GM23338 (cell line): ENCODE measurements around the gene MAPK1. TPM values are rescaled to one million over a fixed set of nuclear protein-coding genes. Genes with fewer than 3 reads are reported as not detected.

ENCODE experiments used
- ATAC-seq: fragments of 200-7000 bp; cut with Tn5 transposase; 3 replicates; pipeline ENCODE4 v1.9.1; 2020
- DNase-seq: peaks from one replicate; pipeline ENCODE4 v3.0.0-alpha.2; 2015; ENCODE audit warnings: low spot score
- H2AFZ ChIP-seq: fragments of 200-600 bp; sonication (generic); 2 replicates; pipeline ENCODE4 v1.8.0; 2016; ENCODE audit warnings: antibody characterized with exemption, mild to moderate bottlenecking, moderate library complexity
- H3F3A ChIP-seq: fragments of 200-600 bp; sonication (generic); replicated peaks from 2 replicates; pipeline ENCODE4 v1.8.0; 2017; ENCODE audit warnings: antibody characterized with exemption, mixed run types, low read depth
- H3K27ac ChIP-seq: fragments of 200-600 bp; sonication (generic); 2 replicates; pipeline ENCODE4 v1.6.1; 2016; ENCODE audit warnings: low read depth
- H3K27me3 ChIP-seq: fragments of 200-600 bp; sonication (generic); 2 replicates; pipeline ENCODE4 v1.8.0; 2016; ENCODE audit warnings: mild to moderate bottlenecking, mixed run types, moderate library complexity; ENCODE audit not compliant: insufficient read depth
- H3K36me3 ChIP-seq: fragments of 200-600 bp; sonication (generic); 2 replicates; pipeline ENCODE4 v1.8.0; 2016; ENCODE audit warnings: mild to moderate bottlenecking; ENCODE audit not compliant: insufficient read depth
- H3K4me1 ChIP-seq: fragments of 200-600 bp; sonication (generic); 2 replicates; pipeline ENCODE4 v1.8.0; 2016; ENCODE audit warnings: mild to moderate bottlenecking, moderate library complexity; ENCODE audit not compliant: insufficient read depth
- H3K4me2 ChIP-seq: fragments of 200-600 bp; sonication (generic); 2 replicates; pipeline ENCODE4 v1.7.1; 2017; ENCODE audit warnings: mixed run types
- H3K4me3 ChIP-seq: fragments of 200-600 bp; sonication (generic); 2 replicates; pipeline ENCODE4 v1.6.1; 2016; ENCODE audit warnings: mixed run types
- H3K79me2 ChIP-seq: fragments of 200-600 bp; sonication (generic); replicated peaks from 2 replicates; pipeline ENCODE4 v1.8.0; 2017; ENCODE audit warnings: mild to moderate bottlenecking; ENCODE audit not compliant: insufficient read depth
- H3K9me2 ChIP-seq: fragments of 200-600 bp; sonication (generic); 2 replicates; pipeline ENCODE4 v1.8.0; 2017; ENCODE audit not compliant: insufficient read depth
- H4K20me1 ChIP-seq: fragments of 200-600 bp; sonication (generic); replicated peaks from 2 replicates; pipeline ENCODE4 v1.8.0; 2017; ENCODE audit warnings: mild to moderate bottlenecking; ENCODE audit not compliant: insufficient read depth
- H3K27ac Mint-ChIP-seq: 2 replicates; pipeline ENCODE4 v1.8.0; 2020; ENCODE audit warnings: inconsistent platforms, mild to moderate bottlenecking, moderate library complexity, mixed read lengths
- H3K27me3 Mint-ChIP-seq: 3 replicates; pipeline ENCODE4 v1.8.0; 2022; ENCODE audit warnings: low read depth, mild to moderate bottlenecking, moderate library complexity, mixed read lengths, inconsistent platforms; ENCODE audit not compliant: insufficient read depth, poor library complexity
- H3K36me3 Mint-ChIP-seq: 3 replicates; pipeline ENCODE4 v1.8.0; 2021; ENCODE audit warnings: low read depth, mild to moderate bottlenecking, inconsistent platforms, moderate library complexity, mixed read lengths
- H3K4me1 Mint-ChIP-seq: 3 replicates; pipeline ENCODE4 v1.8.0; 2020; ENCODE audit warnings: mild to moderate bottlenecking, inconsistent platforms, mixed read lengths
- H3K4me3 Mint-ChIP-seq: 3 replicates; pipeline ENCODE4 v1.8.0; 2021; ENCODE audit warnings: moderate library complexity, mild to moderate bottlenecking, inconsistent platforms, mixed read lengths
- H3K9me3 Mint-ChIP-seq: 3 replicates; pipeline ENCODE4 v1.8.0; 2020; ENCODE audit warnings: moderate library complexity, mild to moderate bottlenecking, inconsistent platforms, mixed read lengths
- CREB1 ChIP-seq: fragments of 250-450 bp; sonication (Bioruptor Pico); IDR thresholded peaks from 2 replicates; pipeline ENCODE4 v1.5.0; 2020; ENCODE audit warnings: low read depth, mild to moderate bottlenecking, moderate library complexity
- ETS1 ChIP-seq: IDR thresholded peaks from 2 replicates; pipeline ENCODE4 v1.6.1; 2016; ENCODE audit warnings: antibody characterized with exemption
- EZH2phosphoT487 ChIP-seq: fragments of 200-600 bp; sonication (generic); IDR thresholded peaks from one replicate; pipeline ENCODE4 v1.8.1; 2018; ENCODE audit warnings: antibody characterized with exemption; ENCODE audit not compliant: unreplicated experiment
- POLR2AphosphoS5 ChIP-seq: IDR thresholded peaks from 2 replicates; pipeline ENCODE4 v1.6.1; 2016; ENCODE audit warnings: antibody characterized with exemption, low read depth
- STAT1 ChIP-seq: IDR thresholded peaks from one replicate; pipeline ENCODE4 v1.6.1; 2016; ENCODE audit warnings: antibody characterized with exemption; ENCODE audit not compliant: unreplicated experiment
- ZNF114 ChIP-seq: fragments of 250-450 bp; sonication (Bioruptor Pico); IDR thresholded peaks from 2 replicates; pipeline ENCODE4 v1.5.0; 2020; ENCODE audit warnings: mild to moderate bottlenecking, moderate library complexity
- ZNF331 ChIP-seq: fragments of 250-450 bp; sonication (Bioruptor Pico); IDR thresholded peaks from 2 replicates; pipeline ENCODE4 v1.5.0; 2020; ENCODE audit warnings: low read depth, mild to moderate bottlenecking, moderate library complexity
- ZNF462 ChIP-seq: fragments of 250-450 bp; sonication (Bioruptor Pico); IDR thresholded peaks from 2 replicates; pipeline ENCODE4 v1.5.0; 2020; ENCODE audit warnings: mild to moderate bottlenecking, moderate library complexity
- polyA plus RNA-seq: library from polyadenylated mRNA; unstranded; fragments of >200 nt; fragmentation: Nextera tagmentation; extraction: Ambion mirVana; gene quantifications from 2 replicates; pipeline ENCODE4 v1.2.1, GENCODE V29; 2016
- total RNA-seq: library from RNA; depleted of rRNA; stranded (reverse); fragments of >200 nt; shearing (Covaris generic); gene quantifications from 2 replicates; pipeline ENCODE4 v1.2.3, GENCODE V29; 2014

The MAPK1 gene
- total and polyA plus RNA-seq, 2 experiments from 2014 or later, result 17.4 to 77.5 TPM

- Histone ChIP-seq H3K79me2 (no peaks in the 10 kb centered on the region), H3K27ac (no peak overlapping the region), H3K27me3 (peaks cover 30% of the 10 kb centered on the region), H3K4me2 (peak overlapping the region; percentile 79), H2AFZ (no peak overlapping the region), H3F3A (peaks cover 3% of the 10 kb centered on the region), H3K9me2 (no peaks in the 10 kb centered on the region), H3K36me3 (no peaks in the 10 kb centered on the region), H3K4me3 (peak overlapping the region; percentile 97), H3K4me1 (peaks cover 14% of the 10 kb centered on the region), H4K20me1 (no peaks in the 10 kb centered on the region)
- Mint-ChIP-seq H3K27me3 (peaks cover 24% of the 10 kb centered on the region), H3K4me3 (peak overlapping the region; percentile 55), H3K36me3 (no peaks in the 10 kb centered on the region; the same call in 2 of the 3 replicates), H3K27ac (no peak overlapping the region), H3K4me1 (peaks cover 16% of the 10 kb centered on the region), H3K9me3 (no peaks in the 10 kb centered on the region)
- DNase-seq (no peak), ATAC-seq (peak; percentile 54)
- TF ChIP-seq CREB1 (CRISPR knock-in tag) (no peak), ZNF114 (CRISPR knock-in tag) (no peak), ETS1 (no peak), EZH2phosphoT487 (no peak), POLR2AphosphoS5 (peak; percentile 95), ZNF462 (CRISPR knock-in tag) (no peak), STAT1 (no peak), ZNF331 (no peak)
Measured at GRCh38 chr22:21736084-21736642, 131.3 kb downstream of the MAPK1 start.
